ENCODE data around the gene ANKRD22.

ANKRD22 gene

DNA sequence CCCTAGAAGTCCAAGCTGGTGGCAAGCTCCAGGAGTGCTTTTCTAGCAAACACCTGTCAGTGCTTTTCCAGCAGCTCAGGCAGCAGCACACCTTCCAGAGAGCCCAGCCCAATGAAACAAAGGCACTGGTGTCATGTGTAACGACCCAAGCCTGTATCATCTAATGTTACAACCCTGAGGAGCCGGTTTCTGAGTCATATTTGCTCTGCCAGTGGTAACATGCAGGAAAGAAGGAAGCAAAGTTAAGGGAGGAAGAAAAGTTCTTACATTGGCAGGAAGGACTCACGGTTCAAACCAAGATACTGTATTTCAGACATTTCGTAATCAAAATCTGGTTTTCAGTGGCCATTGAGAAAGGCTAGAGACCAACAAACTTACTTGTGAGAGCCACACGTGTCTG is at the start of gene ANKRD22:
TSS of gene ANKRD22 (minus strand) at position 139 of the 400 bp plus-strand sequence. CDS start 237 bp downstream, outside the sequence.
- no peak within 1 kb of the TSS for H3K4me3 Mint-ChIP-seq
- H3K9me3 Mint-ChIP-seq, result no peaks in the 10 kb centered on the region
- H3K4me1 Mint-ChIP-seq, result no peaks in the 10 kb centered on the region
- no peak within 1 kb of the TSS for H3K27ac Mint-ChIP-seq
- H3K36me3 Mint-ChIP-seq (ENCODE audit: low read depth), result no peaks in the 10 kb centered on the region
- TF ChIP-seq, protein P1, sequence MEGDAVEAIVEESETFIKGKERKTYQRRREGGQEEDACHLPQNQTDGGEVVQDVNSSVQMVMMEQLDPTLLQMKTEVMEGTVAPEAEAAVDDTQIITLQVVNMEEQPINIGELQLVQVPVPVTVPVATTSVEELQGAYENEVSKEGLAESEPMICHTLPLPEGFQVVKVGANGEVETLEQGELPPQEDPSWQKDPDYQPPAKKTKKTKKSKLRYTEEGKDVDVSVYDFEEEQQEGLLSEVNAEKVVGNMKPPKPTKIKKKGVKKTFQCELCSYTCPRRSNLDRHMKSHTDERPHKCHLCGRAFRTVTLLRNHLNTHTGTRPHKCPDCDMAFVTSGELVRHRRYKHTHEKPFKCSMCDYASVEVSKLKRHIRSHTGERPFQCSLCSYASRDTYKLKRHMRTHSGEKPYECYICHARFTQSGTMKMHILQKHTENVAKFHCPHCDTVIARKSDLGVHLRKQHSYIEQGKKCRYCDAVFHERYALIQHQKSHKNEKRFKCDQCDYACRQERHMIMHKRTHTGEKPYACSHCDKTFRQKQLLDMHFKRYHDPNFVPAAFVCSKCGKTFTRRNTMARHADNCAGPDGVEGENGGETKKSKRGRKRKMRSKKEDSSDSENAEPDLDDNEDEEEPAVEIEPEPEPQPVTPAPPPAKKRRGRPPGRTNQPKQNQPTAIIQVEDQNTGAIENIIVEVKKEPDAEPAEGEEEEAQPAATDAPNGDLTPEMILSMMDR (IDR thresholded peaks at IDR 0.05; ENCODE audit: unreplicated experiment in 3 of 3), result no peak
- no peaks in the 10 kb centered on the region for H3K27me3 Mint-ChIP-seq (ENCODE audit: low read depth)

DNA sequence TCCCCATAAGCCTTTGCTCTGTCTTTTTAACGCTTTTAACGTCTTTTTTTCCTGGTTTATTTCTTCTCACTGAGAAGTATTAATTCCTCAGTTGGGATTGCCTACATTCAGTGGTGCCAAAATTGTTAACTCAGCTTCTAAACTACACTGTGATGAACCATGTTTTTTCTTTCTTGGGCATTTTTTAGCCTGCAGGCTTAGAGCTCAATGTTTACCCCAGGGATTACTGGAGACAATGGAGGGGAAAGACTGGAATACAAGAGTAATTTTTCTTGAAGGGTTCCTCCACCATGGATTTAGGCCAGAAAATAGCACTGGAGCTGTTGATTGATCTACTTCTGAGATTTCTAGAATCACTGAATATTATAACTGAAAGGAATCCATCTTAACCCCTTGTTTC is 48.2 kb upstream of the ANKRD22 start:
- H3K27me3 Mint-ChIP-seq (ENCODE audit: low read depth), result no peaks in the 10 kb centered on the region
- peaks cover 4% of the 10 kb centered on the region for H3K4me1 Mint-ChIP-seq
- H3K4me3 Mint-ChIP-seq, result no peak overlapping the region
- TF ChIP-seq, protein P1 (IDR thresholded peaks at IDR 0.05; ENCODE audit: unreplicated experiment in 3 of 3), result no peak
- H3K36me3 Mint-ChIP-seq (ENCODE audit: low read depth), result no peaks in the 10 kb centered on the region
- H3K27ac Mint-ChIP-seq, result no peak overlapping the region
- H3K9me3 Mint-ChIP-seq, result no peaks in the 10 kb centered on the region

DNA sequence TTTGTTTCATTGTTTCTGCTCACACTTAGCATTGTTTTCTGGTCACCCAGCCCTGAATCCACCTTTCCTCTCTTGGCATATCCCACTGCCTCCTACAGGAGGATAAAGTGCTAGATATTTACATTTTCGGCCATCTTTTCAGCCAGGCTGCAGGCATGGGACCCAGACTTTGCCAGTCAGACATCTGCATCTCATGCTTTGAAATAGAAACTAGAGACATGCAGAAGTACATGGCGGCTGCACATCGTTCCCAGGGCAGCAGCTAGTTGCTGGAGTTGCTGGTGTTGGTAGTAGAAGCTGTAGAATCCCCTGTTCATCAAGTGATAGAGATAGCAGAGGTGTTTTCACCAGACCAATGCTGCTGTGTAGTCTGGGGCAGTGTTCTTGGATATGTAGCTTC is 47.1 kb upstream of the ANKRD22 start:
- no peak overlapping the region for H3K27ac Mint-ChIP-seq
- no peaks in the 10 kb centered on the region for H3K27me3 Mint-ChIP-seq (ENCODE audit: low read depth)
- peaks cover 4% of the 10 kb centered on the region for H3K4me1 Mint-ChIP-seq
- TF ChIP-seq, protein P1 (IDR thresholded peaks at IDR 0.05; ENCODE audit: unreplicated experiment in 3 of 3), result no peak
- H3K36me3 Mint-ChIP-seq (ENCODE audit: low read depth), result no peaks in the 10 kb centered on the region
- H3K9me3 Mint-ChIP-seq, result no peaks in the 10 kb centered on the region
- H3K4me3 Mint-ChIP-seq, result no peak overlapping the region

DNA sequence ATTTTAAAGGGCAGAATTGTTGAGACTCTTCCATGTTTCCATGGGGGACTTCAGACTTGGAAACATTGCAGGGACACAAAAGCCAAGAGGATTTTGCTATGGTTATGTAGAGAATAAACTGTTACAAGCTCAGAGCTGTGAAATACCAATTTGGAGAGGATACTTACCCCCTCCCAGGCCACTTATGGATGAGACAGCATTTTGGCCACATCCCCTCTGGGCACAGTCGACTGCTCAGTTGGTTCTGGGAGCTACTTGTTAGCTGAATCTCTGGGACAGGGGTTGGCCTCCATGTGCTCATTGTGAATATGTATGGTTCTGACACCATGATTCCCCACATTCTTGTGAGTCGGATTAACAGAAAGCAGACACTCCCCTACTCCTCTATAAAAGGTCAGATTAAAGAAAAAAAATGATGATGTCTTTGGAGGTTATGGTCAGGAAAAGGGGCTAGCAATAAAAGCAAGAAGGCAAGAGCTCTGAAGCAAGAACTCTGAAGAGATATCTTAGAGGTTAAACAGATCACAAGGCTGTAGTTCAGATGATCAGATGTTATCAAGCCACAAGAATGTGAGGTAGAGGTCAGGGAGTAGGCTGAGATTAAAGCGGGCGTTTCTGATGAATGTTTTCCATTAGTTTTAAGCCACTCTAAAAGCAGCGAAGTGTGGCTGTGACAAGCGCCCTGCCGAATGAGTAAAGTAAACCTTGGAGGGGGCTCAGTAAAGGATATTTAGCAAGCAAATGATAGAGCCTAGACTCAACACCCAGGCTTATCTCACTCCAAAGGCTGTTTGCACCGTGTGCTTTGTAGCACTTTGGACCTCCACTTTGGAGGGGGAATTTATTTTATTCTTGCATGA is 45.6 kb upstream of the ANKRD22 start:
- H3K27me3 Mint-ChIP-seq (ENCODE audit: low read depth), result no peaks in the 10 kb centered on the region
- TF ChIP-seq, protein P1 (IDR thresholded peaks at IDR 0.05; ENCODE audit: unreplicated experiment in 3 of 3), result no peak
- no peak overlapping the region for H3K4me3 Mint-ChIP-seq
- no peaks in the 10 kb centered on the region for H3K36me3 Mint-ChIP-seq (ENCODE audit: low read depth)
- peaks cover 4% of the 10 kb centered on the region for H3K4me1 Mint-ChIP-seq
- H3K9me3 Mint-ChIP-seq, result no peaks in the 10 kb centered on the region
- peak overlapping the region in 1 of 3 experiments; percentile 14 for H3K27ac Mint-ChIP-seq

DNA sequence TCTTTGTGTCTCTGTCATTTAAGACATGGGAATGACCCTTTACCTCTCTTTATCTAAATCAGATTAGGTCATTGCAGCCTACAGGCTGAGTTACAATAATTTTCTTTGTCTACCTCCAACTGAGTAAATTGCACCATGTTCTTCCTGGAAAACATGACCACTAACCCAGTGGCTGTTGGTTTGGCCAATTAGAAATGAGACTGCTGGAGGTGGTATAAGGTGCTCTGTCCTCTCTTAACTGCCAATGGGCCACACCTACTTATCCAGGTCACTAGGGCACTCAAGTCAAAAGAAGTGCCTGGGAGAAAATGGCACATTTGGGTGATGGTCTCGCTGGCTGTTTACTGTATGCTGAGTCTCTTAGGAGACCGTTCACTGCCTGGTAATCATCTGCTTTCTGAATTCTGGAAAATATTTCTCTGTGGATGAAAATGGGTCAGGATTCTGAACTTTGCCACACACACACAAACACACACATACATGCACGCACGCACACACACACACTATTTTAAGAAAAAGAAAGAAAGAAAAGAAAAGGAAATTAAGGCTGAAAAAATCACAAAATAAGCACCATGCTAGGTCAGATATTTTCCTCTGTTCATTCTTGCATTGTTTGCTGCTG is 44.8 kb upstream of the ANKRD22 start:
- Mint-ChIP-seq H3K27ac (no peak overlapping the region), H3K36me3 (ENCODE audit: low read depth) (no peaks in the 10 kb centered on the region), H3K9me3 (no peaks in the 10 kb centered on the region), H3K4me1 (peaks cover 4% of the 10 kb centered on the region), H3K4me3 (no peak overlapping the region), H3K27me3 (ENCODE audit: low read depth) (no peaks in the 10 kb centered on the region)
- TF ChIP-seq, protein P1 (IDR thresholded peaks at IDR 0.05; ENCODE audit: unreplicated experiment in 3 of 3), result no peak
